GM23338 (cell line): ENCODE measurements around the gene PLA2G2A. TPM values are rescaled to one million over a fixed set of nuclear protein-coding genes. Genes with fewer than 3 reads are reported as not detected.

Source experiments
- ATAC-seq: fragments of 200-7000 bp; cut with Tn5 transposase; 3 replicates; pipeline ENCODE4 v1.9.1; 2020
- DNase-seq: peaks from one replicate; pipeline ENCODE4 v3.0.0-alpha.2; 2015; ENCODE audit warnings: low spot score
- H2AFZ ChIP-seq: fragments of 200-600 bp; sonication (generic); 2 replicates; pipeline ENCODE4 v1.8.0; 2016; ENCODE audit warnings: antibody characterized with exemption, mild to moderate bottlenecking, moderate library complexity
- H3F3A ChIP-seq: fragments of 200-600 bp; sonication (generic); replicated peaks from 2 replicates; pipeline ENCODE4 v1.8.0; 2017; ENCODE audit warnings: antibody characterized with exemption, mixed run types, low read depth
- H3K27ac ChIP-seq: fragments of 200-600 bp; sonication (generic); 2 replicates; pipeline ENCODE4 v1.6.1; 2016; ENCODE audit warnings: low read depth
- H3K27me3 ChIP-seq: fragments of 200-600 bp; sonication (generic); 2 replicates; pipeline ENCODE4 v1.8.0; 2016; ENCODE audit warnings: mild to moderate bottlenecking, mixed run types, moderate library complexity; ENCODE audit not compliant: insufficient read depth
- H3K36me3 ChIP-seq: fragments of 200-600 bp; sonication (generic); 2 replicates; pipeline ENCODE4 v1.8.0; 2016; ENCODE audit warnings: mild to moderate bottlenecking; ENCODE audit not compliant: insufficient read depth
- H3K4me1 ChIP-seq: fragments of 200-600 bp; sonication (generic); 2 replicates; pipeline ENCODE4 v1.8.0; 2016; ENCODE audit warnings: mild to moderate bottlenecking, moderate library complexity; ENCODE audit not compliant: insufficient read depth
- H3K4me2 ChIP-seq: fragments of 200-600 bp; sonication (generic); 2 replicates; pipeline ENCODE4 v1.7.1; 2017; ENCODE audit warnings: mixed run types
- H3K4me3 ChIP-seq: fragments of 200-600 bp; sonication (generic); 2 replicates; pipeline ENCODE4 v1.6.1; 2016; ENCODE audit warnings: mixed run types
- H3K79me2 ChIP-seq: fragments of 200-600 bp; sonication (generic); replicated peaks from 2 replicates; pipeline ENCODE4 v1.8.0; 2017; ENCODE audit warnings: mild to moderate bottlenecking; ENCODE audit not compliant: insufficient read depth
- H3K9me2 ChIP-seq: fragments of 200-600 bp; sonication (generic); 2 replicates; pipeline ENCODE4 v1.8.0; 2017; ENCODE audit not compliant: insufficient read depth
- H4K20me1 ChIP-seq: fragments of 200-600 bp; sonication (generic); replicated peaks from 2 replicates; pipeline ENCODE4 v1.8.0; 2017; ENCODE audit warnings: mild to moderate bottlenecking; ENCODE audit not compliant: insufficient read depth
- H3K27ac Mint-ChIP-seq: 2 replicates; pipeline ENCODE4 v1.8.0; 2020; ENCODE audit warnings: inconsistent platforms, mild to moderate bottlenecking, moderate library complexity, mixed read lengths
- H3K27me3 Mint-ChIP-seq: 3 replicates; pipeline ENCODE4 v1.8.0; 2022; ENCODE audit warnings: low read depth, mild to moderate bottlenecking, moderate library complexity, mixed read lengths, inconsistent platforms; ENCODE audit not compliant: insufficient read depth, poor library complexity
- H3K36me3 Mint-ChIP-seq: 3 replicates; pipeline ENCODE4 v1.8.0; 2021; ENCODE audit warnings: low read depth, mild to moderate bottlenecking, inconsistent platforms, moderate library complexity, mixed read lengths
- H3K4me1 Mint-ChIP-seq: 3 replicates; pipeline ENCODE4 v1.8.0; 2020; ENCODE audit warnings: mild to moderate bottlenecking, inconsistent platforms, mixed read lengths
- H3K4me3 Mint-ChIP-seq: 3 replicates; pipeline ENCODE4 v1.8.0; 2021; ENCODE audit warnings: moderate library complexity, mild to moderate bottlenecking, inconsistent platforms, mixed read lengths
- H3K9me3 Mint-ChIP-seq: 3 replicates; pipeline ENCODE4 v1.8.0; 2020; ENCODE audit warnings: moderate library complexity, mild to moderate bottlenecking, inconsistent platforms, mixed read lengths
- CREB1 ChIP-seq: fragments of 250-450 bp; sonication (Bioruptor Pico); IDR thresholded peaks from 2 replicates; pipeline ENCODE4 v1.5.0; 2020; ENCODE audit warnings: low read depth, mild to moderate bottlenecking, moderate library complexity
- EZH2 ChIP-seq: fragments of 200-600 bp; sonication (generic); IDR thresholded peaks from one replicate; pipeline ENCODE4 v1.8.0; 2017; ENCODE audit warnings: antibody characterized with exemption, mild to moderate bottlenecking, low read depth; ENCODE audit not compliant: unreplicated experiment
- EZH2phosphoT487 ChIP-seq: fragments of 200-600 bp; sonication (generic); IDR thresholded peaks from one replicate; pipeline ENCODE4 v1.8.1; 2018; ENCODE audit warnings: antibody characterized with exemption; ENCODE audit not compliant: unreplicated experiment
- JUNB ChIP-seq: IDR thresholded peaks from one replicate; pipeline ENCODE4 v1.6.1; 2016; ENCODE audit warnings: antibody characterized with exemption; ENCODE audit not compliant: unreplicated experiment
- NANOG ChIP-seq: IDR thresholded peaks from 2 replicates; pipeline ENCODE4 v1.6.1; 2016; ENCODE audit warnings: antibody characterized with exemption, borderline replicate concordance
- POLR2AphosphoS5 ChIP-seq: IDR thresholded peaks from 2 replicates; pipeline ENCODE4 v1.6.1; 2016; ENCODE audit warnings: antibody characterized with exemption, low read depth
- STAT1 ChIP-seq: IDR thresholded peaks from one replicate; pipeline ENCODE4 v1.6.1; 2016; ENCODE audit warnings: antibody characterized with exemption; ENCODE audit not compliant: unreplicated experiment
- ZNF114 ChIP-seq: fragments of 250-450 bp; sonication (Bioruptor Pico); IDR thresholded peaks from 2 replicates; pipeline ENCODE4 v1.5.0; 2020; ENCODE audit warnings: mild to moderate bottlenecking, moderate library complexity
- ZNF331 ChIP-seq: fragments of 250-450 bp; sonication (Bioruptor Pico); IDR thresholded peaks from 2 replicates; pipeline ENCODE4 v1.5.0; 2020; ENCODE audit warnings: low read depth, mild to moderate bottlenecking, moderate library complexity
- polyA plus RNA-seq: library from polyadenylated mRNA; unstranded; fragments of >200 nt; fragmentation: Nextera tagmentation; extraction: Ambion mirVana; gene quantifications from 2 replicates; pipeline ENCODE4 v1.2.1, GENCODE V29; 2016
- total RNA-seq: library from RNA; depleted of rRNA; stranded (reverse); fragments of >200 nt; shearing (Covaris generic); gene quantifications from 2 replicates; pipeline ENCODE4 v1.2.3, GENCODE V29; 2014
- TF ChIP-seq, protein P1 (sequence below): IDR thresholded peaks from one replicate; pipeline ENCODE4 v1.6.1; 2018; ENCODE audit warnings: antibody characterized with exemption; ENCODE audit not compliant: unreplicated experiment
- TF ChIP-seq, protein P2 (sequence below): IDR thresholded peaks from 2 replicates; pipeline ENCODE4 v1.6.1; 2016; ENCODE audit warnings: antibody characterized with exemption
- TF ChIP-seq, protein P3 (sequence below): fragments of 250-450 bp; sonication (Bioruptor Pico); IDR thresholded peaks from 2 replicates; pipeline ENCODE4 v1.5.0; 2020; ENCODE audit warnings: mild to moderate bottlenecking, moderate library complexity

The PLA2G2A gene
- total and polyA plus RNA-seq, 2 experiments from 2014 or later, result 0.55 TPM; not detected in 1

DNA sequence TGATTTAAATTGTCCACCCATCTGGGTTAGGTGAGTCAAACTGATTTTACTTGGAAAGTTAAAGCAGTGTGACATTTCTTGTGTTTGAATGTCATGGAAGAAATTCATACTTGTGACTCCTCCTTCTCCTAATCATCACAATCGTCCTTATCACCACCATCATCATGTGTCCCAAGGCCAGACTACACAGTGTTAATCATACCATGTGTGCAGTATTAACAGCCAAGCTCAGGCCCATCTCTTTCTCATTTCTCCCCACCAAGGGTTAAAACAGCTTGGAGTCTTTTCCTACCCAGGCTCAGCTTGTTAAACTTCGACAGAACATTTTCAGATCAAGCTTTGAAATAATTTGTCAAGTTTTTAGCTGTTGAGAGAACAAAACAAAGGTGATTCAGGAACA lies 33.5 kb downstream of the PLA2G2A start (continued):
- TF ChIP-seq, protein P1, sequence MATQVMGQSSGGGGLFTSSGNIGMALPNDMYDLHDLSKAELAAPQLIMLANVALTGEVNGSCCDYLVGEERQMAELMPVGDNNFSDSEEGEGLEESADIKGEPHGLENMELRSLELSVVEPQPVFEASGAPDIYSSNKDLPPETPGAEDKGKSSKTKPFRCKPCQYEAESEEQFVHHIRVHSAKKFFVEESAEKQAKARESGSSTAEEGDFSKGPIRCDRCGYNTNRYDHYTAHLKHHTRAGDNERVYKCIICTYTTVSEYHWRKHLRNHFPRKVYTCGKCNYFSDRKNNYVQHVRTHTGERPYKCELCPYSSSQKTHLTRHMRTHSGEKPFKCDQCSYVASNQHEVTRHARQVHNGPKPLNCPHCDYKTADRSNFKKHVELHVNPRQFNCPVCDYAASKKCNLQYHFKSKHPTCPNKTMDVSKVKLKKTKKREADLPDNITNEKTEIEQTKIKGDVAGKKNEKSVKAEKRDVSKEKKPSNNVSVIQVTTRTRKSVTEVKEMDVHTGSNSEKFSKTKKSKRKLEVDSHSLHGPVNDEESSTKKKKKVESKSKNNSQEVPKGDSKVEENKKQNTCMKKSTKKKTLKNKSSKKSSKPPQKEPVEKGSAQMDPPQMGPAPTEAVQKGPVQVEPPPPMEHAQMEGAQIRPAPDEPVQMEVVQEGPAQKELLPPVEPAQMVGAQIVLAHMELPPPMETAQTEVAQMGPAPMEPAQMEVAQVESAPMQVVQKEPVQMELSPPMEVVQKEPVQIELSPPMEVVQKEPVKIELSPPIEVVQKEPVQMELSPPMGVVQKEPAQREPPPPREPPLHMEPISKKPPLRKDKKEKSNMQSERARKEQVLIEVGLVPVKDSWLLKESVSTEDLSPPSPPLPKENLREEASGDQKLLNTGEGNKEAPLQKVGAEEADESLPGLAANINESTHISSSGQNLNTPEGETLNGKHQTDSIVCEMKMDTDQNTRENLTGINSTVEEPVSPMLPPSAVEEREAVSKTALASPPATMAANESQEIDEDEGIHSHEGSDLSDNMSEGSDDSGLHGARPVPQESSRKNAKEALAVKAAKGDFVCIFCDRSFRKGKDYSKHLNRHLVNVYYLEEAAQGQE, result no peak
- no peak for TF ChIP-seq ZNF331 (CRISPR knock-in tag)
- TF ChIP-seq ZNF114 (CRISPR knock-in tag), result no peak
- no peak for TF ChIP-seq CREB1 (CRISPR knock-in tag)
- TF ChIP-seq EZH2, result no peak
- no peak for TF ChIP-seq NANOG
- TF ChIP-seq STAT1, result no peak
- no peak for TF ChIP-seq JUNB

DNA sequence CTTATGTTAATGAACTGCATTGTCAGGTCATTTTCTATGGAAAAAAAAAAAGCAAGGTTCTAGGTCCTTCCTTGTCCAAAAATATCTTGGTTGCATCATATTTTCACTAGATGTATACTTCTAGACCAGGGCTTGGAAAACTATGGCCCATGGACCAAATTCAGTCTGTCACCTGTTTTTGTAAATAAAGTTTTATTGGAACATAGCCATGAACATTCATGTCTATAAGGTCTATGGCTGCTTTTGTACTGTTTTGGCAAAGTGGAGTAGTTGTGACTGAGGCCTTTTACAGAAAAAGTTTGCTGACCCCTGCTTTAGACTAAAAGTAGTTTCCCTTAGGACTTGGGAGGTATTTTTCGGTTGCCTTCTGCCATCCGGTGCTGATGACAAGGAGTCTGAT lies 36.8 kb downstream of the PLA2G2A start:
- Mint-ChIP-seq H3K36me3 (no peaks in the 10 kb centered on the region), H3K4me3 (no peak overlapping the region), H3K27ac (no peak overlapping the region), H3K9me3 (0 out of 3 replicates have a peak, but pooled peaks cover 3% of the 10 kb centered on the region), H3K4me1 (no peaks in the 10 kb centered on the region; the same call in 2 of the 3 replicates), H3K27me3 (peaks cover 3% of the 10 kb centered on the region)
- no peaks in the 10 kb centered on the region for H3F3A ChIP-seq
- no peaks in the 10 kb centered on the region for H3K36me3 ChIP-seq
- peaks cover 3% of the 10 kb centered on the region for H3K9me2 ChIP-seq
- ATAC-seq (no peak), DNase-seq (no peak)
- no peaks in the 10 kb centered on the region for H3K27me3 ChIP-seq
- H2AFZ ChIP-seq, result no peak overlapping the region
- H3K4me2 ChIP-seq, result no peak overlapping the region
- H3K4me1 ChIP-seq, result no peaks in the 10 kb centered on the region
- H3K79me2 ChIP-seq, result no peaks in the 10 kb centered on the region
- no peaks in the 10 kb centered on the region for H4K20me1 ChIP-seq
- no peak overlapping the region for H3K4me3 ChIP-seq
- no peak overlapping the region for H3K27ac ChIP-seq
- TF ChIP-seq, protein P2, sequence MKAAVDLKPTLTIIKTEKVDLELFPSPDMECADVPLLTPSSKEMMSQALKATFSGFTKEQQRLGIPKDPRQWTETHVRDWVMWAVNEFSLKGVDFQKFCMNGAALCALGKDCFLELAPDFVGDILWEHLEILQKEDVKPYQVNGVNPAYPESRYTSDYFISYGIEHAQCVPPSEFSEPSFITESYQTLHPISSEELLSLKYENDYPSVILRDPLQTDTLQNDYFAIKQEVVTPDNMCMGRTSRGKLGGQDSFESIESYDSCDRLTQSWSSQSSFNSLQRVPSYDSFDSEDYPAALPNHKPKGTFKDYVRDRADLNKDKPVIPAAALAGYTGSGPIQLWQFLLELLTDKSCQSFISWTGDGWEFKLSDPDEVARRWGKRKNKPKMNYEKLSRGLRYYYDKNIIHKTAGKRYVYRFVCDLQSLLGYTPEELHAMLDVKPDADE, result no peak
- TF ChIP-seq ZNF331 (CRISPR knock-in tag), result no peak
- TF ChIP-seq POLR2AphosphoS5, result no peak
- TF ChIP-seq EZH2, result no peak
- TF ChIP-seq, protein P3, sequence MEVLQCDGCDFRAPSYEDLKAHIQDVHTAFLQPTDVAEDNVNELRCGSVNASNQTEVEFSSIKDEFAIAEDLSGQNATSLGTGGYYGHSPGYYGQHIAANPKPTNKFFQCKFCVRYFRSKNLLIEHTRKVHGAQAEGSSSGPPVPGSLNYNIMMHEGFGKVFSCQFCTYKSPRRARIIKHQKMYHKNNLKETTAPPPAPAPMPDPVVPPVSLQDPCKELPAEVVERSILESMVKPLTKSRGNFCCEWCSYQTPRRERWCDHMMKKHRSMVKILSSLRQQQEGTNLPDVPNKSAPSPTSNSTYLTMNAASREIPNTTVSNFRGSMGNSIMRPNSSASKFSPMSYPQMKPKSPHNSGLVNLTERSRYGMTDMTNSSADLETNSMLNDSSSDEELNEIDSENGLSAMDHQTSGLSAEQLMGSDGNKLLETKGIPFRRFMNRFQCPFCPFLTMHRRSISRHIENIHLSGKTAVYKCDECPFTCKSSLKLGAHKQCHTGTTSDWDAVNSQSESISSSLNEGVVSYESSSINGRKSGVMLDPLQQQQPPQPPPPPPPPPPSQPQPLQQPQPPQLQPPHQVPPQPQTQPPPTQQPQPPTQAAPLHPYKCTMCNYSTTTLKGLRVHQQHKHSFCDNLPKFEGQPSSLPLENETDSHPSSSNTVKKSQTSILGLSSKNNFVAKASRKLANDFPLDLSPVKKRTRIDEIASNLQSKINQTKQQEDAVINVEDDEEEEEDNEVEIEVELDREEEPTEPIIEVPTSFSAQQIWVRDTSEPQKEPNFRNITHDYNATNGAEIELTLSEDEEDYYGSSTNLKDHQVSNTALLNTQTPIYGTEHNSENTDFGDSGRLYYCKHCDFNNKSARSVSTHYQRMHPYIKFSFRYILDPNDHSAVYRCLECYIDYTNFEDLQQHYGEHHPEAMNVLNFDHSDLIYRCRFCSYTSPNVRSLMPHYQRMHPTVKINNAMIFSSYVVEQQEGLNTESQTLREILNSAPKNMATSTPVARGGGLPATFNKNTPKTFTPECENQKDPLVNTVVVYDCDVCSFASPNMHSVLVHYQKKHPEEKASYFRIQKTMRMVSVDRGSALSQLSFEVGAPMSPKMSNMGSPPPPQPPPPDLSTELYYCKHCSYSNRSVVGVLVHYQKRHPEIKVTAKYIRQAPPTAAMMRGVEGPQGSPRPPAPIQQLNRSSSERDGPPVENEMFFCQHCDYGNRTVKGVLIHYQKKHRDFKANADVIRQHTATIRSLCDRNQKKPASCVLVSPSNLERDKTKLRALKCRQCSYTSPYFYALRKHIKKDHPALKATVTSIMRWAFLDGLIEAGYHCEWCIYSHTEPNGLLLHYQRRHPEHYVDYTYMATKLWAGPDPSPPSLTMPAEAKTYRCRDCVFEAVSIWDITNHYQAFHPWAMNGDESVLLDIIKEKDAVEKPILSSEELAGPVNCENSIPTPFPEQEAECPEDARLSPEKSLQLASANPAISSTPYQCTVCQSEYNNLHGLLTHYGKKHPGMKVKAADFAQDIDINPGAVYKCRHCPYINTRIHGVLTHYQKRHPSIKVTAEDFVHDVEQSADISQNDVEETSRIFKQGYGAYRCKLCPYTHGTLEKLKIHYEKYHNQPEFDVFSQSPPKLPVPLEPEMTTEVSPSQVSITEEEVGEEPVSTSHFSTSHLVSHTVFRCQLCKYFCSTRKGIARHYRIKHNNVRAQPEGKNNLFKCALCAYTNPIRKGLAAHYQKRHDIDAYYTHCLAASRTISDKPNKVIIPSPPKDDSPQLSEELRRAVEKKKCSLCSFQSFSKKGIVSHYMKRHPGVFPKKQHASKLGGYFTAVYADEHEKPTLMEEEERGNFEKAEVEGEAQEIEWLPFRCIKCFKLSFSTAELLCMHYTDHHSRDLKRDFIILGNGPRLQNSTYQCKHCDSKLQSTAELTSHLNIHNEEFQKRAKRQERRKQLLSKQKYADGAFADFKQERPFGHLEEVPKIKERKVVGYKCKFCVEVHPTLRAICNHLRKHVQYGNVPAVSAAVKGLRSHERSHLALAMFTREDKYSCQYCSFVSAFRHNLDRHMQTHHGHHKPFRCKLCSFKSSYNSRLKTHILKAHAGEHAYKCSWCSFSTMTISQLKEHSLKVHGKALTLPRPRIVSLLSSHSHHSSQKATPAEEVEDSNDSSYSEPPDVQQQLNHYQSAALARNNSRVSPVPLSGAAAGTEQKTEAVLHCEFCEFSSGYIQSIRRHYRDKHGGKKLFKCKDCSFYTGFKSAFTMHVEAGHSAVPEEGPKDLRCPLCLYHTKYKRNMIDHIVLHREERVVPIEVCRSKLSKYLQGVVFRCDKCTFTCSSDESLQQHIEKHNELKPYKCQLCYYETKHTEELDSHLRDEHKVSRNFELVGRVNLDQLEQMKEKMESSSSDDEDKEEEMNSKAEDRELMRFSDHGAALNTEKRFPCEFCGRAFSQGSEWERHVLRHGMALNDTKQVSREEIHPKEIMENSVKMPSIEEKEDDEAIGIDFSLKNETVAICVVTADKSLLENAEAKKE (CRISPR knock-in tag), result no peak
- no peak for TF ChIP-seq NANOG
- TF ChIP-seq EZH2phosphoT487, result no peak
- no peak for TF ChIP-seq STAT1
